ENCODE results near the gene IPCEF1. TPM values are rescaled to one million over a fixed set of nuclear protein-coding genes. Genes with fewer than 3 reads are reported as not detected.
A peak's percentile ranks its signal among the peaks of the same experiment; 100 is the strongest.
"Not testable (repeated sequence)": the region's sequence is repeated elsewhere in the genome, so short reads cannot be mapped to it uniquely, and the experiment has no call there.

The IPCEF1 gene
- total and polyA plus RNA-seq, 5 donors, result 0.07 to 1.8 (median 1.1) TPM

DNA sequence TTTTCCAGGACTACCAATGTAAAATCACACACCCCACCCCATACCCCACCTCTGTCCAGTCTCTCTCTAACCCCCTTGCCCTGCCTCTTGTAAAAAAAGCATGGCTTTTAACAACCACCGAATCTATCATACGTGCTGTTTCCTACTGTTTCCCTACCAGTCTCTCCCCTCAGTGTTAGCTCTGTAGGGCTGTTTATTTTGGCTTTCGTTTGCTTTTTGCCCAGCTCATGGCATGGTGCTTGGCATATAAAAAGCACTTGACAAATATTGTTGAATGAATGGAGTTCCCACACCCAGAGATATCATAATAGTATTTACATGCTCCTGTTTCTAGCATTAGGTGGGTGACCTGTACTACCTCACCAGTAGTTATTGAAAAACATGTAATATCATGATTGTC is 169.4 kb downstream of the IPCEF1 start:
- intact Hi-C loops (cut with DNase I), result no loop called here
- H3K9me3 ChIP-seq (ENCODE audit: control insufficient read depth, low read length), result no peaks in the 10 kb centered on the region
- DNase-seq (no peak), ATAC-seq (no peak)
- H3K27me3 ChIP-seq (ENCODE audit: control insufficient read depth, insufficient read depth), result no peaks in the 10 kb centered on the region
- H3K27ac ChIP-seq (ENCODE audit: low read length), result no peak overlapping the region
- H3K4me3 ChIP-seq (ENCODE audit: low read length), result no peak overlapping the region
- WGBS, result 81% methylated on average over 3 of the region's 3 CpGs
- H3K4me1 ChIP-seq (ENCODE audit: control insufficient read depth, insufficient read depth, low read length), result no peaks in the 10 kb centered on the region

DNA sequence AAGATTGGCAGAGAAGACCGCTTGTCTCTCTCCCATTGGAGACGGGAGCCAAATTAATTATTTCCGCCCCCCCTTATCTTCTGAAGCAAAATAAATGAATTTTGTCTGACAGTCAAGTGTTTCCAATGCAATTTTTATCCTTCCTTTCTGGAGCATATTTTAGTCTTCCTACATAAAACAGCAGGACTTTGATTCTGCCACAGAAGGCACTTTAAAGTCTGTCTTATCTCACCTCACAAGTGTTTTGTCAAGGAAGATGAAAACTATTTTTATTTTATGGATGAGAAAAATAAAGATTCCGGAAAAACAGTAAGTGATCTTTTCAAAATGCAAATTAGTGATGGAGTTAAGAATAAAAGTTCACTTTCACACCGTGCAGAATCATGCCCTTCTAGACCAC is 177.2 kb downstream of the IPCEF1 start:
- no peak overlapping the region for H3K27ac ChIP-seq (ENCODE audit: low read length)
- no peak overlapping the region for H3K4me3 ChIP-seq (ENCODE audit: low read length)
- WGBS, result 64% methylated on average over 5 of the region's 5 CpGs
- ATAC-seq (no peak), DNase-seq (no peak)
- H3K4me1 ChIP-seq (ENCODE audit: control insufficient read depth, insufficient read depth, low read length), result no peaks in the 10 kb centered on the region
- intact Hi-C loops (cut with DNase I), result no loop called here
- no peaks in the 10 kb centered on the region for H3K9me3 ChIP-seq (ENCODE audit: control insufficient read depth, low read length)
- H3K27me3 ChIP-seq (ENCODE audit: control insufficient read depth, insufficient read depth), result no peaks in the 10 kb centered on the region

GRCh38 chr6:154172393-154172792 is 184.2 kb downstream of the IPCEF1 start:
- 76% methylated on average over 5 of the region's 5 CpGs for WGBS
- H3K27me3 ChIP-seq (ENCODE audit: control insufficient read depth, insufficient read depth); H3K4me3 ChIP-seq (ENCODE audit: low read length); intact Hi-C loops (cut with DNase I); H3K9me3 ChIP-seq (ENCODE audit: control insufficient read depth, low read length); H3K4me1 ChIP-seq (ENCODE audit: control insufficient read depth, insufficient read depth, low read length); ATAC-seq; H3K27ac ChIP-seq (ENCODE audit: low read length): not testable (repeated sequence)
- peak in 1 of 3 donors; percentile 37 for DNase-seq

GRCh38 chr6:154170106-154170505 is 186.5 kb downstream of the IPCEF1 start:
- intact Hi-C loops (cut with DNase I), result no loop called here
- Histone ChIP-seq H3K9me3 (ENCODE audit: control insufficient read depth, low read length) (no peaks in the 10 kb centered on the region), H3K4me1 (ENCODE audit: control insufficient read depth, insufficient read depth, low read length) (no peaks in the 10 kb centered on the region), H3K27me3 (ENCODE audit: control insufficient read depth, insufficient read depth) (no peaks in the 10 kb centered on the region), H3K27ac (ENCODE audit: low read length) (no peak overlapping the region), H3K4me3 (ENCODE audit: low read length) (no peak overlapping the region)
- ATAC-seq (no peak), DNase-seq (no peak)
- WGBS, result 69% methylated on average over 2 of the region's 2 CpGs

GRCh38 chr6:154169193-154169847 is 187.3 kb downstream of the IPCEF1 start:
- Histone ChIP-seq H3K27me3 (ENCODE audit: control insufficient read depth, insufficient read depth) (no peaks in the 10 kb centered on the region), H3K4me3 (ENCODE audit: low read length) (no peak overlapping the region), H3K4me1 (ENCODE audit: control insufficient read depth, insufficient read depth, low read length) (no peaks in the 10 kb centered on the region), H3K27ac (ENCODE audit: low read length) (no peak overlapping the region), H3K9me3 (ENCODE audit: control insufficient read depth, low read length) (no peaks in the 10 kb centered on the region)
- no peak for DNase-seq
- WGBS, result 85% methylated on average over 5 of the region's 5 CpGs
- ATAC-seq, result no peak
- intact Hi-C loops (cut with DNase I), result no loop called here

- no peak overlapping the region for H3K27ac ChIP-seq (ENCODE audit: low read length)
- DNase-seq (no peak), ATAC-seq (peak; percentile 32 to 49)
- no peak overlapping the region for H3K4me3 ChIP-seq (ENCODE audit: low read length)
- intact Hi-C loops (cut with DNase I), result no loop called here
- no peaks in the 10 kb centered on the region for H3K4me1 ChIP-seq (ENCODE audit: control insufficient read depth, insufficient read depth, low read length)
- 68% methylated on average over 2 of the region's 2 CpGs for WGBS
- H3K27me3 ChIP-seq (ENCODE audit: control insufficient read depth, insufficient read depth), result no peaks in the 10 kb centered on the region
- H3K9me3 ChIP-seq (ENCODE audit: control insufficient read depth, low read length), result no peaks in the 10 kb centered on the region
Measured at GRCh38 chr6:154167126-154167525, 189.5 kb downstream of the IPCEF1 start.

GRCh38 chr6:154166140-154166539 is 190.5 kb downstream of the IPCEF1 start:
- H3K4me1 ChIP-seq (ENCODE audit: control insufficient read depth, insufficient read depth, low read length), result no peaks in the 10 kb centered on the region
- H3K27ac ChIP-seq (ENCODE audit: low read length), result no peak overlapping the region

DNA sequence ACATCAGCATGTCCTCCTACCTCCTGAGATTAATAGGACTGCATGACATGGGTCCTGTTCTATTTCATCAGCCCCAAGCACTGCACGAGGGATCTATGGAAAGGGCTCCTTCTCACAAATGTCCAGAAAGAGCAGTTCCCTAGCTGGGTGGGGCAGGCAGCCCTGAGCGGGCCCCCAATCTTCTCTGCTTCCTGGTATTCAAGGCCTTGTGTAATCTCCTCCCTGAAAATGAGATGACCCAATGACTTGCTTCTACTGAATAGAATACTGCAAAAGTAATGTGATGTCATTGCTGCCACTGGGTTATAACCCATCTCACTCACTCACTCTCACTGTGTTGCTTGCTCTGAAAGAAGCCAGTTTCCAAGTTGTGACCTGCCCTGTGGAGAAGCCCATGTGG is 191.1 kb downstream of the IPCEF1 start:
- no peaks in the 10 kb centered on the region for H3K9me3 ChIP-seq (ENCODE audit: control insufficient read depth, low read length)
- H3K4me3 ChIP-seq (ENCODE audit: low read length), result no peak overlapping the region
- H3K27ac ChIP-seq (ENCODE audit: low read length), result no peak overlapping the region
- WGBS, result 78% methylated on average over 2 of the region's 2 CpGs
- ATAC-seq (peak in 1 of 2 donors; percentile 23), DNase-seq (no peak)
- H3K4me1 ChIP-seq (ENCODE audit: control insufficient read depth, insufficient read depth, low read length), result no peaks in the 10 kb centered on the region
- H3K27me3 ChIP-seq (ENCODE audit: control insufficient read depth, insufficient read depth), result no peaks in the 10 kb centered on the region
- intact Hi-C loops (cut with DNase I), result no loop called here

More at GRCh38 chr6:154166140-154166539, 190.5 kb downstream of the IPCEF1 start:
- H3K27me3 ChIP-seq (ENCODE audit: control insufficient read depth, insufficient read depth), result no peaks in the 10 kb centered on the region
- 85% methylated on average over 9 of the region's 9 CpGs for WGBS
- ATAC-seq (no peak), DNase-seq (peak in 1 of 3 donors; percentile 46)
- no peaks in the 10 kb centered on the region for H3K9me3 ChIP-seq (ENCODE audit: control insufficient read depth, low read length)
- H3K4me3 ChIP-seq (ENCODE audit: low read length), result no peak overlapping the region
- intact Hi-C loops (cut with DNase I), result no loop called here

DNA sequence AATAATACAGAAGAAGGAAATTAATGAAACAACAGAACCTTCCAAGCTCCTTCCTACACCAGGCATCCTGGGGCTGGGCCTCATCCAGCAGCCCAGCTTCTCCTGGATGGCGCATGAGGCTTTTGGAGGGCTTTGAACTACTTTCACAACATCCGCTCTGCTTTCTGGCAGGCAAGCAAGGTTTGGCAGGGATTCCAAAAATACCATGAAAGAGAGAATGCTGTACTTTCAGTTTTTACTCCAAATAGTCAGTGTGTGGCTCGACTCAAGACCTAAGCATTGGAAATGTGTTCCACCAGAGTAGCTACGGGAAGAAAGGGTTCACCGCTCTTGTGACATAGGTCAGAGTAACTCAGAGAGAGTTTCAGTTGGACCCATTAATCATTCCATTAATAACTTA is 192.2 kb downstream of the IPCEF1 start:
- no peak overlapping the region for H3K4me3 ChIP-seq (ENCODE audit: low read length)
- ATAC-seq, result peak; percentile 71 to 83
- H3K4me1 ChIP-seq (ENCODE audit: control insufficient read depth, insufficient read depth, low read length), result no peaks in the 10 kb centered on the region
- no peaks in the 10 kb centered on the region for H3K9me3 ChIP-seq (ENCODE audit: control insufficient read depth, low read length)
- DNase-seq, result peak; percentile 59 to 84 (median 66)
- intact Hi-C loops (cut with DNase I), result no loop called here
- H3K27ac ChIP-seq (ENCODE audit: low read length), result no peak overlapping the region
- 44% methylated on average over 5 of the region's 5 CpGs for WGBS
- H3K27me3 ChIP-seq (ENCODE audit: control insufficient read depth, insufficient read depth), result no peaks in the 10 kb centered on the region

DNA sequence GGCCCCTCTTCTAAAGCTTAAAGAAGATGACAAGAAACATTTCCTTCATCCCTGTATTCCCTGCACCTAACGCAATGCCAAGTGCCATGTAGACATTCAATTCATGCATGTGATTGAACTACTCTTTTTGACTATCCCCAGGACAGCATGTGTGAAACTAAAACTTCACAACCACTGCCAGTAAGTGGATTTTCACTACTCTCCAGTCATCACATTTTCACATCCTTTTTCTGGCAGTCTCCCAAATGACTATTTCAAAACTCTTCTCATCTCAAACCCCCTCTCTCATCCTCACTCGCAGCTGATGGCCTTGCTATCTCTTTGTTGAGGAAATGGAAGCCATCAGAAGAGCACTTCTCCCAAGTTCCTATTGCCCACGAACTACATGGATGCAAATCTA is 194.9 kb downstream of the IPCEF1 start:
- Histone ChIP-seq H3K4me3 (ENCODE audit: low read length) (no peak overlapping the region), H3K27ac (ENCODE audit: low read length) (no peak overlapping the region), H3K4me1 (ENCODE audit: control insufficient read depth, insufficient read depth, low read length) (no peaks in the 10 kb centered on the region), H3K27me3 (ENCODE audit: control insufficient read depth, insufficient read depth) (no peaks in the 10 kb centered on the region), H3K9me3 (ENCODE audit: control insufficient read depth, low read length) (no peaks in the 10 kb centered on the region)
- DNase-seq (no peak), ATAC-seq (no peak)
- intact Hi-C loops (cut with DNase I), result no loop called here
- 74% methylated on average over 3 of the region's 3 CpGs for WGBS

- DNase-seq, result no peak
- ATAC-seq, result no peak
- 87% methylated on average over 2 of the region's 2 CpGs for WGBS
- no peaks in the 10 kb centered on the region for H3K4me1 ChIP-seq (ENCODE audit: control insufficient read depth, insufficient read depth, low read length)
- no peaks in the 10 kb centered on the region for H3K27me3 ChIP-seq (ENCODE audit: control insufficient read depth, insufficient read depth)
- no peak overlapping the region for H3K27ac ChIP-seq (ENCODE audit: low read length)
- no peaks in the 10 kb centered on the region for H3K9me3 ChIP-seq (ENCODE audit: control insufficient read depth, low read length)
- intact Hi-C loops (cut with DNase I), result loop anchor here (5.0 to 10.0 kb wide), 6 partner anchors 116 to 246 kb away; no protein-coding TSS in a partner anchor
- H3K4me3 ChIP-seq (ENCODE audit: low read length), result no peak overlapping the region
Measured at GRCh38 chr6:154159126-154159525, 197.5 kb downstream of the IPCEF1 start.

DNA sequence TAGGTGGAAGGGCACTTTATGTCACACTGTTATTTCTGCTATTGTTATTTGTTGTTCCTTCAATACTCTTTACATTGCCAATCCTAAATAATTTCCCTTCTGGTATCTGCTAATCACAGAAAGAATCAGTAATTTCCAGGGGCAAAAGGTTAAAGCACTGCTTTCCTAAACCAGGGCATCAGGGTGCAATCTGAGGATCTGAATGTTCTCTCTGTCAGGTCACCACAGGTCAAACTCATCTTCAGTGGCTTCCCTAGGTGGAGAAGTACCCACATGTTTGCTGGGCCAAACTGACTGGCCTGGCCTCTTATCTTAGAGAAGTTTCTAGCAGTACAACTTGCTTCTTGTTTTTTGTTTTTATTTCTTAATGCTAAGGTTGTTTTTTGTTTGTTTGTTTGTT is 198.9 kb downstream of the IPCEF1 start:
- DNase-seq (no peak), ATAC-seq (no peak)
- Histone ChIP-seq H3K27ac (ENCODE audit: low read length) (no peak overlapping the region), H3K9me3 (ENCODE audit: control insufficient read depth, low read length) (no peaks in the 10 kb centered on the region), H3K27me3 (ENCODE audit: control insufficient read depth, insufficient read depth) (no peaks in the 10 kb centered on the region), H3K4me3 (ENCODE audit: low read length) (no peak overlapping the region), H3K4me1 (ENCODE audit: control insufficient read depth, insufficient read depth, low read length) (no peaks in the 10 kb centered on the region)
- intact Hi-C loops (cut with DNase I), result loop anchor here (5.0 to 10.0 kb wide), 6 partner anchors 117 to 247 kb away; no protein-coding TSS in a partner anchor
